ENCODE measurements around the gene RALGPS1. TPM values are rescaled to one million over a fixed set of nuclear protein-coding genes. Genes with fewer than 3 reads are reported as not detected.

The RALGPS1 gene
- total RNA-seq, 1 donor from 2014 or later = 21.1 TPM

GRCh38 chr9:127104581-127105311, 190.2 kb downstream of the RALGPS1 start:
- intact Hi-C loops (cut with micrococcal nuclease) = no loop called here

DNA sequence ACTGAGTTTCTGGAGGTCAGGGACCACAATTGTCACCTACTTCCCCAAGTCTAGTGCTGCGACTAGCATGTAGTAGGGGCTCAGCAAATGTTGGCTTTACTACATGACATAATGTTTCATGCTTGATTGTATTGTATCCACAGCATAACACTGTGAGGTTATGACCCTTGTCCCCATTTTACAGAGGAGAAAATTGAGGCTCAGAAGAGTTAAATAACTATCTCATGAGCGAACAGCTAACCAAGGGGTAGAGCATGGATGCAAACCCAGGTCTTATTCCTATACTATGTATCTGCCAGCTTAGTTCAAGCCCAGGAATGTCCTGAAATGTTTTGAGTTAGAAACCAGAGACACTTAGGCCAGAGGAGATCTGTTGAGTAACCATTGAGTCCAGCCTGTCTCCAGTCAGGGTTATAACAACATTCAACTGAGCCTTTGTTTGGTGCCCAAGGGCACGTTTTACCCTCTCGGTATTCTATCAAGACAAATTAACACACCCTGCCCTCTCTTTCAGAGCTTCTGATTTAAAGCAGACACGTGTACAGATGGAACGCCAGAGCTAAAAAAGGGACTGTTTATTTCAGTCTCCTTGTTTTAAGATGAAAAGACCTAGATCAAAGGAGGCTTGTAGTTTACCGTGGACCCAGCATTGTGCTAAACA, 191.4 kb downstream of the RALGPS1 start:
- ATAC-seq (no peak), DNase-seq (no peak)
- intact Hi-C loops (cut with micrococcal nuclease) = no loop called here

More at GRCh38 chr9:127104581-127105311, 190.2 kb downstream of the RALGPS1 start:
- DNase-seq = peak; percentile 83
- ATAC-seq = peak; percentile 87

- intact Hi-C loops (cut with micrococcal nuclease) = no loop called here
- DNase-seq = no peak
These were observed 191.9 kb downstream of the RALGPS1 start for GRCh38 chr9:127106466-127106855.

GRCh38 chr9:127107171-127107928, 192.8 kb downstream of the RALGPS1 start:
- ATAC-seq (no peak), DNase-seq (no peak)
- intact Hi-C loops (cut with micrococcal nuclease) = no loop called here

More at GRCh38 chr9:127106466-127106855, 191.9 kb downstream of the RALGPS1 start:
- ATAC-seq = no peak

- no peak for DNase-seq
- no peak for ATAC-seq
- intact Hi-C loops (cut with micrococcal nuclease) = no loop called here
These were observed 193.6 kb downstream of the RALGPS1 start for GRCh38 chr9:127107929-127108876.

- ATAC-seq = peak; percentile 6
- DNase-seq = no peak
- intact Hi-C loops (cut with micrococcal nuclease) = no loop called here
These were observed 194.7 kb downstream of the RALGPS1 start for GRCh38 chr9:127109212-127109711.

- ATAC-seq (peak; percentile 56), DNase-seq (peak; percentile 63)
These were observed 197.5 kb downstream of the RALGPS1 start for GRCh38 chr9:127112056-127112455.

GRCh38 chr9:127112735-127113161, 198.2 kb downstream of the RALGPS1 start:
- ATAC-seq (no peak), DNase-seq (peak; percentile 50)
- intact Hi-C loops (cut with micrococcal nuclease) = no loop called here

More at GRCh38 chr9:127112056-127112455, 197.5 kb downstream of the RALGPS1 start:
- intact Hi-C loops (cut with micrococcal nuclease) = no loop called here

DNA sequence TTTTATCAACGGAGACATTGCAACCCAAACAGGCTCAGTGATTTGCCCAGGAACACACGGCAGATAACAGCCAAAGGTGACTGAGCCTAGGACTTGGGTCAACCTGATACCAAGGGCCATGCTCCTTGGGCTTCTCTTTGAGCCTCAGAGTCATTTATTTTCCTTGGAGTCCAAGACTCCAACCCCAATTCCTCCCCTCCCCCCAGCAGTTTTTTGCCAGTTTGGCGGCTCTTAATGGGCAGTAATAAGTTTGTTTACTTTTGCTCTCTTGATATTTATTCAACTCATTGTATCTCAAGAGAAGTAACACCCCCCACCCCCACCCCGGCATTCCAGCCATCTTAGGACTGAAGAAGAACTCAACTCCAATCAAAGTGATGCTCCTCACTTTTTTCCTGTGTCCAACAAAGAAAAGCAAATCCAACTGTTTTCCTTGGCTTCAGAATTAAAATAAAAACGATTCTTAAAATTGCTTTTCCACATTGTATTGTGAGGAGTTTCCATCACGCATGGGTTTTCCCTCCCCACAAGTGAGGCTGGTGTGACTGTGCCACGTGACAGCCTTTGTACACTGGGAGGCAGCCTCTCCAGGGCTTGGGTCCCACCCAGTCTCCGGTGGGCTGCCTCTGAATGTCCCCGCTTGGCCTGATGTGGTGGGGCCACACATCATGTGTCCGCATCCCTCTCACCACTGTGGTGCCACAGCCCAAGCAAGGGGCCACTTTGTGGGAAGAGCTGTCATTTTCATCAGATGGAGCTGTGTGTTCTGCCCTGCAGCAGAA, 198.8 kb downstream of the RALGPS1 start:
- intact Hi-C loops (cut with micrococcal nuclease) = no loop called here
- DNase-seq (no peak), ATAC-seq (no peak)

DNA sequence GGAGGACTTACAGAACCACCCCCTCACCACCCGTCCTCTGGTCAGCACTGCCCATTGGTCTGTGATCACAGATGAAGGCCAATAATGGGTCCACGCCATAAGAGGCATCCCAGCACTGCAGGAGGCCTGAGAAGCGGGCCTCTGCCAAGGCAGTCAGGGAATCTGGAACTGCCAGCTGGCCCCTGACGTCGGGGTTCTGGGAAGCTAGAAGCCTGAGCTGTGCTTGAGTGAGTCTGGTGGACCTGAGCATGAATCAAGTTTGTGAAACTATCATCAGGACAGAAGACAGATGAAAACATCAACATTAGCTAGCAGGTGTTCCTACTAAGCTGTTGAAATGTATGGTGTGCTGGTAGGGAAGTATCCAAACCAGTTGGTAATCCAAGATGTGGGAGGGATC, 200.0 kb downstream of the RALGPS1 start:
- intact Hi-C loops (cut with micrococcal nuclease) = no loop called here
- ATAC-seq (peak; percentile 21), DNase-seq (no peak)

DNA sequence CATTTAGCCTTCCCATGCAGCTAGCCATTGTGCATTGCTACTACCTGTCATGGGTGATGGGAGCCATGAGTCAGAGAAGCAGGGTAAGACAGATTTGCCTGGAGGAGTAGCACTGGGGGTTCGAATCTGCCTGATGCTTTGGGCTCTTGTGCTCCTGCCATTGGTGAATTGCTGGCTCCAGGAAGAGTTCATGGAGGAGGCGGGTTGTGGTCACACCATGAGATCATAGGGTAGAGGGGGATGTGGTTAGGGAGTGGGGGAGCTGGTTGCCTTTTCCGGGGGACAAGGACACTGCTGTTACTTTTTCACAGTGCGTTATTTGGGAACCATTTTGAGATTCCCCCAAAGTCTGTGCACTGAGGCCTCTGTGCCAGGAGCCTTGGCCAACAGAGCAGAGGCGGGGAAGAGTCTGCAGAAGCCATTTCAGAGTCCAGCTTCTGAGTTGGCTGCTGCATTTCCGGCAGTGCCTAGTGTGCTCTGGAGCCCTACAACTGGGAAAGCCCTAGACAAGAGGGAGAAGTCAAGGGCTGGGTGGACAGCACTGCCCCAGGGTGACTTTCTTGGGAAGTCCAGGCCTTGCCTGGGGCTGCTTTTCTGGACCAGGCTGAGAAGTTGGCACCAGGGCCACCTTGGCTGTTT, 201.6 kb downstream of the RALGPS1 start:
- DNase-seq (no peak), ATAC-seq (peak; percentile 10)
- intact Hi-C loops (cut with micrococcal nuclease) = no loop called here

DNA sequence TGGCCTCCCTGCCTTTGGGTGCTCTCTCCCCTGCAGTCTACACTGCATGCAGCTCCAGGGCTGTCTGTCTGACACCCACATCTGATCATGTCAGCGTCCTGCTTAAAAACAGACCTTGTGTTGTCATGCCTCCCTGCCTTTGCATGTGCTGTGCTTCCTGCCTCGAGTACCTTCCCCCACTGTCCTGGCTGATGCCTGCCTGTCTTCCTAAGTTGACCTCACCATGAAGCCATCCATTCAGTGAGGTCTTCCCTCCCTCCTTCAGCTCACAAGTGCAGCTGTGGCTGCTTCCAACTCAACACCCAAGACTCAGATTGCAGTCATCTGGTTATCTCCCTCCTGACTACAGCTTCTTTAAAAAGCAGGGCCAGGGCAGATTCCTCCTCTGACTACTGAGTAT, 202.4 kb downstream of the RALGPS1 start:
- DNase-seq (no peak), ATAC-seq (peak; percentile 4)
- intact Hi-C loops (cut with micrococcal nuclease) = no loop called here

DNA sequence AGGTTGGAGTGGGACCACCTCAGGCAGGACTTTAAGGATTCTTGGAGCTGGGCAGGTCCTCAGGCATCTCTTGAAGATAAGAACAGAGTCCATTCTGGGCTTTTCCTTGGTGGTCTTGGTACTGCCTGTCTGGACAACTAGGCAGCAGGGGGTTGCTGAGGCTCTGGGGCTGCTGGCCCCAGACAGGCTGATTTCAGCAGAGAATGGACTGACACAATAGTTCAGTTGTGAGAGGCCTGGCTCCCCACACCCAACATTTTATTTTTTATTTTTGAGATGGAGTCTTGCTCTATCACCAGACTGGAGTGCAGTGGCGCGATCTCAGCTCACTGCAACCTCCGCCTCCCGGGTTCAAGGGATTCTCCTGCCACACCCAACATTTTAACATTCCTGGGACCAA, 203.2 kb downstream of the RALGPS1 start:
- intact Hi-C loops (cut with micrococcal nuclease) = no loop called here
- DNase-seq (no peak), ATAC-seq (no peak)

DNA sequence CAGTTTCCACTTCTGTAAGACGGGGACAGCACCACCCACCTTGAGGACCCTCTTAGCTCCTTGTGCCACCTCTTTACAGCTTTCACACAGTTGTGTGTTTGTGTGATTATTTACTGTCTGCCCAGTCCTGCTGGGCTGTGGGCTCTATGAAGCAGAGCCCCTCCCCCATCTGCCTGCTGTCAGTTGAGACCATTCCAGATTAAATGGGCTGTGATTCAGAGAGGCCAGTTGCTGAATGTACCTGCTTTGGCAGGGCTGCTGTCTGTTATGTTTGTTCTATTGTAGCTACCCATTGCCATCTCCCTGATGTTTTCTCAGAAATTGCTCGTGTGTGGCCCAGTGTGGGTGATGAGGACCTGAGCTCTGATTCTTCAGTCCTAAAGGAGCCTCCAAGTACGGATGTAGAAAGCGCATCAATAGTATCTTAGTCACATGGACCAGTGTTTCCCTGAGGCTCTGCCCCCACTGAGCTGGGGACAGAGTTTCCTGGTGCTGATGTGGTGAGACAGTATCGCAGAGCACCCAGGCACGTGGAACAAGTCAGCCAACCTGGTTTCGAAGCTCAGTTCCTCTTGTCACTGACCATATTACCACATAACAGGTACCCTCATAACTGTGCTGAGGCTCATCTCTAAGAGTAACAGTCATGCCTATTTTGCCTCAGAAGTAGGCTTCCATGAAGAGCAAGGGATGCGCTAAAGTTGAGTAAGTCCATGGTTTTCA, 204.2 kb downstream of the RALGPS1 start:
- ATAC-seq = no peak
- no peak for DNase-seq
- intact Hi-C loops (cut with micrococcal nuclease) = no loop called here

GRCh38 chr9:127119320-127119709, 204.7 kb downstream of the RALGPS1 start:
- DNase-seq (no peak), ATAC-seq (no peak)
- intact Hi-C loops (cut with micrococcal nuclease) = no loop called here

DNA sequence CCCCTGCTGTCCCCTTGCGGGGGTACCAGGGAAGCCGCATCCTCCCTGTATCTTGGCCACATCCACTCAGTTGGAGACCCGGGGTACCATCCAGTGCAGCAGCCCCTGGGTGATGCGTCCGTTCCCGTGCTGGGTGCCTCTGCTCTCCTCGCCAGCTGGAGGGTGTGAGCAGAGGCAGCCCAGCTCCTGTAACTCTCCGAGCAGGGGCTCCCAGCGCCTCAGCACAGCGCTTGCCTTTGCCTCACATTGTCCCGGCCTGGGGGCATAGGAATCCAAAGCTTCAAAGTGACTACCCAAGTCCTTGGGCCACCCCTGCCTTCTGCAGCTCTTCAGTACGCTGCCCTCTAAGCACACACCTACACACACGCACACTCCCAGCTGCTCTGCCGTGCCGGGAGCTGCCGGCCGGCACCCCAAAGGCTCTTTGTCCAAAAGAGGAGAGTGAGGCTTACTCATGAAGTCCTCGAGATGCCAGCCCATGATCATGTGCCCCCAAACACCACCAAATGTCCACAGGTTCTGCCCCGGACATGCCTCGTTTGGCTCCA, 207.1 kb downstream of the RALGPS1 start:
- ATAC-seq = peak; percentile 25
- intact Hi-C loops (cut with micrococcal nuclease) = no loop called here
- peak; percentile 54 for DNase-seq

Data from left ventricle myocardium superior (tissue), 1 donor.